GM21360 (cell line): Measurements from ENCODE around the gene SLC16A13.
"Not testable (repeated sequence)": the region's sequence is repeated elsewhere in the genome, so short reads cannot be mapped to it uniquely, and the experiment has no call there.

ENCODE experiments used
- ATAC-seq: cut with Tn5 transposase; IDR thresholded peaks from one replicate; pipeline ENCODE4 v1.9.1; 2021; ENCODE audit warnings: mild to moderate bottlenecking, moderate library complexity; ENCODE audit not compliant: unreplicated experiment

Gene SLC16A13

GRCh38 chr17:7035591-7036368 is at the start of gene SLC16A13:
Gene SLC16A13, plus strand, starts transcription at chr17:7036015. Its CDS starts 368 bp downstream, at chr17:7036383.
- peak; percentile 75 for ATAC-seq

- ATAC-seq = no peak
These were observed 49.1 kb upstream of the SLC16A13 start for GRCh38 chr17:6986676-6987075.

- no peak for ATAC-seq
These were observed 46.0 kb upstream of the SLC16A13 start for GRCh38 chr17:6989779-6990178.

GRCh38 chr17:6993613-6994056 is 42.2 kb upstream of the SLC16A13 start:
- not testable (repeated sequence) for ATAC-seq

- ATAC-seq = no peak
These were observed 41.7 kb upstream of the SLC16A13 start for GRCh38 chr17:6994118-6994598.

GRCh38 chr17:6994666-6995256 is 41.1 kb upstream of the SLC16A13 start:
- ATAC-seq = no peak

- ATAC-seq = no peak
These were observed 40.1 kb upstream of the SLC16A13 start, which contains the start of gene ALOX12 for GRCh38 chr17:6995500-6996255. Gene ALOX12, plus strand, starts transcription at chr17:6996049. Its CDS starts 69 bp downstream, at chr17:6996118.

- no peak for ATAC-seq
These were observed 39.4 kb upstream of the SLC16A13 start for GRCh38 chr17:6996256-6997011.

- ATAC-seq = no peak
These were observed 38.6 kb upstream of the SLC16A13 start for GRCh38 chr17:6997171-6997570.

GRCh38 chr17:6998855-6999508 is 36.8 kb upstream of the SLC16A13 start:
- ATAC-seq = no peak

GRCh38 chr17:7001318-7001961 is 34.4 kb upstream of the SLC16A13 start:
- ATAC-seq = no peak

GRCh38 chr17:7002288-7003047 is 33.3 kb upstream of the SLC16A13 start:
- ATAC-seq = no peak

GRCh38 chr17:7003745-7004144 is 32.1 kb upstream of the SLC16A13 start:
- ATAC-seq = no peak

- no peak for ATAC-seq
These were observed 31.2 kb upstream of the SLC16A13 start for GRCh38 chr17:7004398-7005253.

GRCh38 chr17:7005716-7006115 is 30.1 kb upstream of the SLC16A13 start:
- no peak for ATAC-seq

GRCh38 chr17:7007143-7007542 is 28.7 kb upstream of the SLC16A13 start:
- ATAC-seq = no peak

GRCh38 chr17:7010523-7010922 is 25.3 kb upstream of the SLC16A13 start:
- ATAC-seq = no peak

- no peak for ATAC-seq
These were observed 24.4 kb upstream of the SLC16A13 start for GRCh38 chr17:7011415-7011814.
